Stimulated activated CD8-positive, alpha-beta memory T cell treated with anti-CD3 and anti-CD28 coated beads, Interleukin-12 subunit alpha, Interleukin-12 subunit beta, amount 100 ng/mL, for 1 hour (primary cell): ENCODE results near the gene CPNE5.

ENCODE experiments used
- DNase-seq: peaks from one replicate; pipeline ENCODE4 v3.0.0-alpha.2; 2020; ENCODE audit warnings: low read depth

Gene CPNE5

GRCh38 chr6:36743538-36744303 lies 95.5 kb downstream of the CPNE5 start:
- no peak for DNase-seq

GRCh38 chr6:36743032-36743431 lies 96.2 kb downstream of the CPNE5 start:
- DNase-seq: no peak

GRCh38 chr6:36742146-36742545 lies 97.1 kb downstream of the CPNE5 start:
- no peak for DNase-seq

GRCh38 chr6:36740818-36741179 lies 98.4 kb downstream of the CPNE5 start:
- no peak for DNase-seq

- no peak for DNase-seq
Measured at GRCh38 chr6:36739947-36740817, 99.1 kb downstream of the CPNE5 start.

GRCh38 chr6:36738108-36738507 lies 101.1 kb downstream of the CPNE5 start:
- DNase-seq: no peak

GRCh38 chr6:36737043-36737785 lies 102.0 kb downstream of the CPNE5 start:
- DNase-seq: no peak

- no peak for DNase-seq
Measured at GRCh38 chr6:36735110-36736071, 103.9 kb downstream of the CPNE5 start.

GRCh38 chr6:36734486-36735060 lies 104.7 kb downstream of the CPNE5 start:
- no peak for DNase-seq

- DNase-seq: no peak
Measured at GRCh38 chr6:36733300-36733699, 105.9 kb downstream of the CPNE5 start.

- DNase-seq: no peak
Measured at GRCh38 chr6:36731622-36732310, 107.5 kb downstream of the CPNE5 start.

- DNase-seq: no peak
Measured at GRCh38 chr6:36730424-36731380, 108.5 kb downstream of the CPNE5 start.

GRCh38 chr6:36729161-36729524 lies 110.1 kb downstream of the CPNE5 start:
- DNase-seq: no peak

GRCh38 chr6:36728289-36729160 lies 110.7 kb downstream of the CPNE5 start:
- DNase-seq: no peak

- DNase-seq: no peak
Measured at GRCh38 chr6:36727505-36728021, 111.7 kb downstream of the CPNE5 start.

- DNase-seq: no peak
Measured at GRCh38 chr6:36725581-36725980, 113.7 kb downstream of the CPNE5 start.

- DNase-seq: peak; percentile 6
Measured at GRCh38 chr6:36724514-36725390, 114.5 kb downstream of the CPNE5 start.
